Measurements from ENCODE around the gene VAMP1.

Gene VAMP1

DNA sequence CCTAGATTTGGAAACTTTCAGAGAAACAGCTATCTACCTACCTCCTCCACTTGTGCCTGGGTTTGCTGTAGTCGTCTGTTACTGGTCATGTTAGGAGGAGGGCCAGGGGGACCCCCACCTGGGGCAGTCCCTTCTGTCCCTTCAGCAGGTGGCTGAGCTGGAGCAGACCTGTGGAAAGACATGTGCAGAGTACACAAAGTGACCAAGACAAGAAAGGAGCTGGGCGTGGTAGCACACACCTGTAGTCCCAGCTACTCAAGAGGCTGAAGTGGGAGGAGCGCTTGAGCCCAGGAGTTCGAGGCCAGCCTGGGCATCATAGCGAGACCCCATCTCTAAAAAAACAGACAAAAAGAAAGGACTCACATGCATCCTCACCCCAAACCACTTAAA, 4.3 kb downstream of the VAMP1 start:
- TF ChIP-seq, protein P1, sequence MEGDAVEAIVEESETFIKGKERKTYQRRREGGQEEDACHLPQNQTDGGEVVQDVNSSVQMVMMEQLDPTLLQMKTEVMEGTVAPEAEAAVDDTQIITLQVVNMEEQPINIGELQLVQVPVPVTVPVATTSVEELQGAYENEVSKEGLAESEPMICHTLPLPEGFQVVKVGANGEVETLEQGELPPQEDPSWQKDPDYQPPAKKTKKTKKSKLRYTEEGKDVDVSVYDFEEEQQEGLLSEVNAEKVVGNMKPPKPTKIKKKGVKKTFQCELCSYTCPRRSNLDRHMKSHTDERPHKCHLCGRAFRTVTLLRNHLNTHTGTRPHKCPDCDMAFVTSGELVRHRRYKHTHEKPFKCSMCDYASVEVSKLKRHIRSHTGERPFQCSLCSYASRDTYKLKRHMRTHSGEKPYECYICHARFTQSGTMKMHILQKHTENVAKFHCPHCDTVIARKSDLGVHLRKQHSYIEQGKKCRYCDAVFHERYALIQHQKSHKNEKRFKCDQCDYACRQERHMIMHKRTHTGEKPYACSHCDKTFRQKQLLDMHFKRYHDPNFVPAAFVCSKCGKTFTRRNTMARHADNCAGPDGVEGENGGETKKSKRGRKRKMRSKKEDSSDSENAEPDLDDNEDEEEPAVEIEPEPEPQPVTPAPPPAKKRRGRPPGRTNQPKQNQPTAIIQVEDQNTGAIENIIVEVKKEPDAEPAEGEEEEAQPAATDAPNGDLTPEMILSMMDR (IDR thresholded peaks at IDR 0.05; ENCODE audit: insufficient read depth, low read depth, low read length, missing control alignments): no peak
- DNase-seq (ENCODE audit: low read depth): no peak
- no peak overlapping the region for H3K4me3 ChIP-seq (ENCODE audit: low read depth, low read length)

DNA sequence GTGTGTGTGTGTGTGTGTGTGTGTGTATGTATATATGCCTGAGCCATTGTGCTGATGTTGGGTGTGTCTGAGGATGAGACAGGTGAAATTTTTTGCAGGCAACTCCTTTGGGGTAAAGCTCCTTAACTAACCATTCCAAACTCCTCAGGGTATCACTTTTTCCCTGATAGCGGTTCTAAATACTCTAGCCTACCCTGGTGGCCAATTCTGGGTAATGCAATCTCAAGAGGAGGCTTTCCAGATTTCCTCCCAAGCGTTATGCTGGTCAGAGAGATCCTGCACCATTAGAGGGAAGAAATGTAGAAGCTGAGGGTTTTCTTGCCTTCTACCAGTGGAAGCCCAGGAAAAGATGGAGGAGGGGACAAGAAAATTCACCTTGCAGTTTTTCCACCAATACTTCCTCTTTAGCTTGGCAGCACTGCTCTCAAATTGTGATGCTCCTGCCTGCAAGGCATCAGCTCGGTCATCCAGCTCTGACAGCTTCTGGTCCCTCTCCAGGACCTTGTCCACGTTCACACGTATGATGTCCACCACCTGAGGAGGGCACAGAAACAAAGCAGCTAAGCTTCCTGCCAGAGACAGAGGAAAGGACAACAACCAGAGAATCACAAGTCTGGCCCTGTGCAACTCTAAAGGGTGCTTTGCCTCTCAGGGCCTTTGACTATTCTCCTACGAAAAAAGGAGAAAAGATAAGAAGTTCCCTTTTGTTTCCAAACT, 4.9 kb downstream of the VAMP1 start:
- peak; percentile 70 for DNase-seq (ENCODE audit: low read depth)
- TF ChIP-seq, protein P1 (IDR thresholded peaks at IDR 0.05; ENCODE audit: insufficient read depth, low read depth, low read length, missing control alignments): peak; percentile 92
- no peak overlapping the region for H3K4me3 ChIP-seq (ENCODE audit: low read depth, low read length)

DNA sequence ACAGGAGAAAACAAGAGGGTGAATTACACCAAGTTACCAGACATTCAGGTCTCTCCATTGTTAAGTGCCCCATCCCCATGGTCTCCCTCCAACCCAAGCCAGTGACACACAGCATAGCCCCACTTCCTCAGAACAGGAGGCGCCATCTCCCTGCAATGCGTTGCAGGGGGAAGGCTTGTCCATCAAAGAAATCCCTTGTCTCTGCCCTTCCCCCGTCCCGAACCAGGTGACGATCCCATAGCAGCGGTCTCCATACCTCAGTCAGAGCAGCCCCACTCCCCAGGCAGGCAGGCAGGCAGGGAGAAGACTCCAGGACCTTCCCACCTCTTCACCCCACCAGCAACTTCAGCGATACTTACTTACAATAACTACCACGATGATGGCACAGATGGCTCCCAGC, 5.9 kb downstream of the VAMP1 start:
- no peak overlapping the region for H3K4me3 ChIP-seq (ENCODE audit: low read depth, low read length)
- DNase-seq (ENCODE audit: low read depth): no peak
- TF ChIP-seq, protein P1 (IDR thresholded peaks at IDR 0.05; ENCODE audit: insufficient read depth, low read depth, low read length, missing control alignments): no peak

DNA sequence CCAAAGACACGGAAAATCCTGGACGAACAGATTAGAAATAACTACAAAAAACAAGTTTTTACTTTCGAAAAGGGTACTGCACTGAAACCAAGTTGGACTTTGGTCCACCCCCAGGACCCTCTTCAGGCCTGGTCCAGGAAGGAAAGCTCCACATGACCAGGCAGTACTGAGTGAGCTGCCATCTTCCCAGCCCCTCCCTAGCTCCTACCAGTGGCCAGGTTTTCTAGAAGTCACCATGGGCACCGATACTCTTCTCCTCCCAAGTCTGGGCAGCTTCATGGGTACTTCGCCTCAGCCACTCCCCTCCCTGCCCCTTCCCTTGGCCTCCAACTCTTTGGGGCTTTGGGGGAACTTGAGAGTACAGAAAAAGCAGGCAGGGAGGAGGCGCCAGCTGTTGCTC, 6.6 kb downstream of the VAMP1 start:
- no peak for DNase-seq (ENCODE audit: low read depth)
- H3K4me3 ChIP-seq (ENCODE audit: low read depth, low read length): no peak overlapping the region
- TF ChIP-seq, protein P1 (IDR thresholded peaks at IDR 0.05; ENCODE audit: insufficient read depth, low read depth, low read length, missing control alignments): no peak

DNA sequence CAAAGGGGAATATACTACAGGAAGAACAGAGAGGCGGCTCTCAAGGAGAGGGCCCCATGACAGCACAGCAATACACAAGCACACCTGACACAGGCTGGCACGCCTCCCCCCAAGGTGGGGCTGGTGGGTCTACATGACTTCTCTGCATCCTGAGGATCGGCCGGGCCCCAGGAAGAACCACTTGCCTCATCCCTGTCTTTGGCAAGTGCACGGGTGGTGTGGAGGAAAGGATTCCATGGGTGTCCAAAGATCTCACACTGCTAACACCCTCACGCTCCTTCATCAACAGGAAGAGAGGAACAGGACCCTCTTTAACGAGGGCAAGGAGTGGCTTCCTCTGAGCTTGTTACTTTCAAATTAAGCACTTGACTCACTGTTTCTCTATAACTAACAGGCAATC, 7.3 kb downstream of the VAMP1 start:
- H3K4me3 ChIP-seq (ENCODE audit: low read depth, low read length): no peak overlapping the region
- TF ChIP-seq, protein P1 (IDR thresholded peaks at IDR 0.05; ENCODE audit: insufficient read depth, low read depth, low read length, missing control alignments): no peak
- no peak for DNase-seq (ENCODE audit: low read depth)

DNA sequence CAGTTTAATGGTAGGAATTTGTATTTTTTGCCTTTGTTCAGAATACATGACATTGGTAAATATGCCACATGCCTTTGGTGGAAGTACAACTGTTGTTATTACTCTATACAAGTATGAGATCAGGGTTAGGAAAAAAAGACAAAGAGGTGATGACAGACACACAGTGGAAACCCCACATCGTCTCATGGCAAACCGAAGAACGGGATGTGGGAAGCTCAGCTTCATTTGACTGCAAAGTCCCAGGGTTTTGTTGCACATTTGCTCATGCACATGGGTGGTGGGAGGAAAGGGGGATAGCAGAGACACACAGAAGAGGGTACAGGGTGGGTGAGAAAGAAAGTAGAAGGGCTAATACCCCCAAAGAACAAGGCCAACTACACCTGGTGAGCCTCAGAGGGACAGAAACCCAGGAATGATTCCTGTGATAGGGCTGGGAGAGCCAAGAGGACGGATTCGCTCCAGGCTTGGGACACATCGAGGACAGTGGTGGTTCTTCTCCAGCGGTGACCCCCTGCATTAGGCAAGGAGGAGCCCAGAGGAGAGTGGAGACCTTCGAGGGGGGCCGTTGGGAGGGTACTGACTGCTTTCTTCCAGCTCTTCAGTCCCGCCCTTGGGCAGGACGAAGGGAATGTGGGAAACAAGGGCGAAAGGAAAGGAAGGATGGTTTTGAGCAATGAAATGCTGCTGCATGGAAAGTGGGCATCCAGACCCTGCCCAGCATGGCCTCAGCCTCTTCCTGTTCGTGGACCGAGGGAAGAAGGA, 8.1 kb downstream of the VAMP1 start:
- DNase-seq (ENCODE audit: low read depth): no peak
- TF ChIP-seq, protein P1 (IDR thresholded peaks at IDR 0.05; ENCODE audit: insufficient read depth, low read depth, low read length, missing control alignments): no peak
- H3K4me3 ChIP-seq (ENCODE audit: low read depth, low read length): peak overlapping the region; percentile 53

Measured in GM12865 (cell line).